HepG2 (cell line): Measurements from ENCODE around the gene METTL23. TPM values are rescaled to one million over a fixed set of nuclear protein-coding genes. Genes with fewer than 3 reads are reported as not detected.
A peak's percentile ranks its signal among the peaks of the same experiment; 100 is the strongest.

Experiments used
- ATAC-seq: fragments of 200-7000 bp; cut with Tn5 transposase; 3 replicates; pipeline ENCODE4 v1.9.1; 2020; ENCODE audit warnings: mild to moderate bottlenecking, moderate library complexity
- BruUV-seq: library from RNA; stranded (reverse); fragments of 400-500 nt; replicated peaks from 2 replicates; lab custom pipeline; 2021; lab: Mats Ljungman, UMichigan
- CTCF ChIA-PET: fragments of 300-600 bp; formaldehyde crosslinking; extraction: SDS; loops from one replicate; lab custom pipeline; 2021; ENCODE audit warnings: low total read pairs, inconsistent platforms, low intra/inter-chr PET ratio; lab: Yijun Ruan, JAX
- POLR2A ChIA-PET: fragments of 350-600 bp; sonication (Branson Sonifier 250); formaldehyde crosslinking; loops from one replicate; lab custom pipeline; 2020; ENCODE audit warnings: antibody characterized with exemption, inconsistent platforms; lab: Yijun Ruan, JAX
- DNase-seq: peaks from one replicate; pipeline ENCODE4 v3.0.0-alpha.2; 2015; ENCODE audit warnings: low spot score
- FAIRE-seq: peaks from 3 replicates; lab custom pipeline; 2011; peaks lifted over from hg19 to GRCh38; lab: Jason Lieb, UNC
- H2AFZ ChIP-seq: one replicate; pipeline ENCODE4 v1.6.1; 2011; ENCODE audit warnings: low read length, inconsistent platforms
- H3K27ac ChIP-seq: fragments of 300-600 bp; 3 replicates; pipeline ENCODE4 v1.8.0; 2011; ENCODE audit warnings: mixed run types, mild to moderate bottlenecking, mixed read lengths, low read length, inconsistent platforms; ENCODE audit not compliant: insufficient read depth; ENCODE audit errors: extremely low read length
- H3K27me3 ChIP-seq, 2 experiments: fragments of 200-600 bp in 1 of 2; 2 replicates in 1 of 2; 3 replicates in 1 of 2; pipeline versions ENCODE4 v1.6.0 to v1.8.0; 2011; ENCODE audit warnings: low read length in 2 of 2, mild to moderate bottlenecking in 2 of 2, moderate library complexity in 2 of 2, inconsistent platforms in 1 of 2; ENCODE audit not compliant: insufficient read depth in 2 of 2, control insufficient read depth in 1 of 2
- H3K36me3 ChIP-seq, 2 experiments: fragments of 200-600 bp in 1 of 2; replicated peaks in 1 of 2; 2 replicates in 1 of 2; 3 replicates in 1 of 2; pipeline versions ENCODE4 v1.5.1 to v1.8.0; 2011; ENCODE audit warnings: low read length in 2 of 2, inconsistent platforms in 1 of 2; ENCODE audit not compliant: insufficient read depth in 2 of 2, control insufficient read depth in 1 of 2
- H3K4me1 ChIP-seq: 2 replicates; pipeline ENCODE4 v1.5.1; 2012; ENCODE audit warnings: low read length, inconsistent platforms; ENCODE audit not compliant: insufficient read depth
- H3K4me2 ChIP-seq: 2 replicates; pipeline ENCODE4 v1.6.0; 2011; ENCODE audit warnings: low read depth, low read length, inconsistent platforms
- H3K4me3 ChIP-seq, 3 experiments: fragments of 200-600 bp in 1 of 3; sonication (generic), shearing (Covaris generic) in 1 of 3; replicated peaks in 1 of 3; 2 replicates each; pipeline ENCODE4 v1.5.1; 2011 to 2016; ENCODE audit warnings: low read length in 3 of 3, inconsistent platforms in 2 of 3, low read depth in 2 of 3, mild to moderate bottlenecking in 2 of 3, control low read depth in 1 of 3, mixed read lengths in 1 of 3; ENCODE audit not compliant: insufficient read depth in 1 of 3
- H3K79me2 ChIP-seq: one replicate; pipeline ENCODE4 v1.6.1; 2011; ENCODE audit warnings: low read length, inconsistent platforms; ENCODE audit not compliant: insufficient read depth
- H3K9ac ChIP-seq: 2 replicates; pipeline ENCODE4 v1.6.0; 2011; ENCODE audit warnings: mild to moderate bottlenecking, low read depth, low read length, inconsistent platforms; ENCODE audit not compliant: insufficient read depth
- H3K9me3 ChIP-seq: 2 replicates; pipeline ENCODE4 v1.5.1; 2012; ENCODE audit warnings: mild to moderate bottlenecking, low read length
- H4K20me1 ChIP-seq: 2 replicates; pipeline ENCODE4 v1.6.0; 2011; ENCODE audit warnings: inconsistent platforms, mild to moderate bottlenecking, low read length, moderate library complexity; ENCODE audit not compliant: insufficient read depth
- RFX3 ChIP-seq: IDR thresholded peaks from 2 replicates; pipeline ENCODE4 v1.6.1; 2016; ENCODE audit warnings: missing biosample characterization, missing genetic modification reagents
- ZNF761 ChIP-seq: sonication (generic); formaldehyde crosslinking; conservative IDR thresholded peaks from 2 replicates; pipeline ENCODE4 v1.4.0; 2020; ENCODE audit warnings: mild to moderate bottlenecking, missing genetic modification reagents
- WGBS: methylation state at CpG from one replicate; pipeline ENCODE4 v1.1.6; 2017; ENCODE audit warnings: low lambda C conversion rate; 5-methylcytosine and 5-hydroxymethylcytosine counted together
- in situ Hi-C: cut with HindIII; loops from 2 replicates; pipeline ENCODE4 v1.10.0; 2017; ENCODE audit warnings: low pct_unique_long_range_greater_than_20kb; ENCODE audit not compliant: extremely low pct_ligation_motif_present
- intact Hi-C: fragments of 100-400 bp; cut with micrococcal nuclease; formaldehyde crosslinking; loops from one replicate; pipeline ENCODE4 v1.10.0; 2022; ENCODE audit not compliant: unreplicated experiment
- polyA plus RNA-seq, 8 experiments: library from polyadenylated mRNA; depleted of rRNA in 3 of 8; stranded (reverse) in 7 of 8; unstranded in 1 of 8; fragments of >200 nt; fragmentation: Illumina TruSeq in 4 of 8; extraction: Trizol in 4 of 8; gene quantifications; 2 replicates each; pipeline versions ENCODE4 v1.2.1 to v1.2.3, GENCODE V29; 2011 to 2016; ENCODE audit warnings: low read depth in 4 of 8, missing spikeins in 1 of 8, mixed read lengths in 1 of 8; ENCODE audit not compliant: insufficient read depth in 1 of 8
- total RNA-seq, 5 experiments: library from RNA; depleted of rRNA; stranded (reverse); fragments of >200 nt; fragmentation: Illumina TruSeq; extraction: Trizol; gene quantifications; 2 replicates each; pipeline ENCODE4 v1.2.3, GENCODE V29; 2016; ENCODE audit warnings: low read depth in 1 of 5
- TF ChIP-seq, protein P1 (sequence below): sonication (generic); formaldehyde crosslinking; IDR thresholded peaks from 2 replicates; pipeline ENCODE4 v1.4.0; 2020; ENCODE audit warnings: missing genetic modification reagents
- TF ChIP-seq, protein P2 (sequence below): IDR thresholded peaks from 2 replicates; pipeline ENCODE4 v1.6.1; 2016; ENCODE audit warnings: mild to moderate bottlenecking, missing biosample characterization, missing genetic modification reagents
- TF ChIP-seq, protein P3 (sequence below), 2 experiments: sonication (generic) in 1 of 2; formaldehyde crosslinking in 1 of 2; IDR thresholded peaks; 2 replicates each; pipeline versions ENCODE4 v1.4.0 to v1.6.1; 2016 to 2020; ENCODE audit warnings: borderline replicate concordance in 1 of 2, low read depth in 1 of 2, mild to moderate bottlenecking in 1 of 2, missing genetic modification reagents in 1 of 2

Gene METTL23
- total and polyA plus RNA-seq, 2 of the 13 experiments (the other 11 are each of a cell fraction or from before 2014, with no cell fraction given): 39.9 to 104 TPM

DNA sequence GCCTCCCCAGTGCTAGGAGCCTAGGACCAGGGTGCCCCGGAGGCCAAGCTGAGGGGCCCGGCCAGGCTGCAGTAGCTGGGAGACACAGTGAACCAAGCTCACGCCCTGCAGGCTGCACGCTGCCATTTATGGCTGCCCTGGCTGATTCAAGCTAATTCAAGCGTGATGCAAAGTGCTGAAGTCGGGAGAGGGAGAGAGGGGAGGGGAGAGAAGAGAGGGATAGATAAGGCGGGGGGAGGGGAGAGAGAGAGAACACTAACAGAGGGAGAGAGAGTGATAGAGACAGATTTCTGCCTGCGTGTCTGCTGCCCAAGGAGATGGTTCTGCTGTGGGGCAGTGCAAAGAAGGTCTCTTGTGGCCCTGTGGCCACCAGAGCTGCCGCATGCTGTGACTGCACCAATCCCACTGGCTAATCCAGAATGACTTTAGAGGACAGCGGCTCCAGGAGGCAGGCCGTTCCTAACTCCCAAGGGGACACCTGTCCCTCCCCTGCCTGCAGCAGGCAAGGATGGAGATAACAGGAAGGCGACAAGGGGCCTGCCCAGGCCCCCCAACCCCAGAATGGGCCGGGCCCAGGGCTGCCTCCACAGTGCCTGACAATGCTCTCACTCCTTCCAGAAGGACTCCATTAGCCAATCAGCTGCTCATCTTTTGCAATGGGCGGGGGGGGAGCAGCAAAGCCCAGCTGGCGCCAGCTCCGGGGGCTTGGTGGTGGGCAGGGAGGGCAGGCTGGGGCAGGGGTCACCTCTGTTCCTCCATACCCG lies 28.8 kb upstream of the METTL23 start:
- TF ChIP-seq RFX3 (no peak), ZNF761 (no peak)
- TF ChIP-seq, protein P1, sequence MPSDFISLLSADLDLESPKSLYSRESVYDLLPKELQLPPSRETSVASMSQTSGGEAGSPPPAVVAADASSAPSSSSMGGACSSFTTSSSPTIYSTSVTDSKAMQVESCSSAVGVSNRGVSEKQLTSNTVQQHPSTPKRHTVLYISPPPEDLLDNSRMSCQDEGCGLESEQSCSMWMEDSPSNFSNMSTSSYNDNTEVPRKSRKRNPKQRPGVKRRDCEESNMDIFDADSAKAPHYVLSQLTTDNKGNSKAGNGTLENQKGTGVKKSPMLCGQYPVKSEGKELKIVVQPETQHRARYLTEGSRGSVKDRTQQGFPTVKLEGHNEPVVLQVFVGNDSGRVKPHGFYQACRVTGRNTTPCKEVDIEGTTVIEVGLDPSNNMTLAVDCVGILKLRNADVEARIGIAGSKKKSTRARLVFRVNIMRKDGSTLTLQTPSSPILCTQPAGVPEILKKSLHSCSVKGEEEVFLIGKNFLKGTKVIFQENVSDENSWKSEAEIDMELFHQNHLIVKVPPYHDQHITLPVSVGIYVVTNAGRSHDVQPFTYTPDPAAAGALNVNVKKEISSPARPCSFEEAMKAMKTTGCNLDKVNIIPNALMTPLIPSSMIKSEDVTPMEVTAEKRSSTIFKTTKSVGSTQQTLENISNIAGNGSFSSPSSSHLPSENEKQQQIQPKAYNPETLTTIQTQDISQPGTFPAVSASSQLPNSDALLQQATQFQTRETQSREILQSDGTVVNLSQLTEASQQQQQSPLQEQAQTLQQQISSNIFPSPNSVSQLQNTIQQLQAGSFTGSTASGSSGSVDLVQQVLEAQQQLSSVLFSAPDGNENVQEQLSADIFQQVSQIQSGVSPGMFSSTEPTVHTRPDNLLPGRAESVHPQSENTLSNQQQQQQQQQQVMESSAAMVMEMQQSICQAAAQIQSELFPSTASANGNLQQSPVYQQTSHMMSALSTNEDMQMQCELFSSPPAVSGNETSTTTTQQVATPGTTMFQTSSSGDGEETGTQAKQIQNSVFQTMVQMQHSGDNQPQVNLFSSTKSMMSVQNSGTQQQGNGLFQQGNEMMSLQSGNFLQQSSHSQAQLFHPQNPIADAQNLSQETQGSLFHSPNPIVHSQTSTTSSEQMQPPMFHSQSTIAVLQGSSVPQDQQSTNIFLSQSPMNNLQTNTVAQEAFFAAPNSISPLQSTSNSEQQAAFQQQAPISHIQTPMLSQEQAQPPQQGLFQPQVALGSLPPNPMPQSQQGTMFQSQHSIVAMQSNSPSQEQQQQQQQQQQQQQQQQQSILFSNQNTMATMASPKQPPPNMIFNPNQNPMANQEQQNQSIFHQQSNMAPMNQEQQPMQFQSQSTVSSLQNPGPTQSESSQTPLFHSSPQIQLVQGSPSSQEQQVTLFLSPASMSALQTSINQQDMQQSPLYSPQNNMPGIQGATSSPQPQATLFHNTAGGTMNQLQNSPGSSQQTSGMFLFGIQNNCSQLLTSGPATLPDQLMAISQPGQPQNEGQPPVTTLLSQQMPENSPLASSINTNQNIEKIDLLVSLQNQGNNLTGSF (CRISPR knock-in tag): no peak
- TF ChIP-seq, protein P2, sequence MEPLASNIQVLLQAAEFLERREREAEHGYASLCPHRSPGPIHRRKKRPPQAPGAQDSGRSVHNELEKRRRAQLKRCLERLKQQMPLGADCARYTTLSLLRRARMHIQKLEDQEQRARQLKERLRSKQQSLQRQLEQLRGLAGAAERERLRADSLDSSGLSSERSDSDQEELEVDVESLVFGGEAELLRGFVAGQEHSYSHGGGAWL: no peak
- TF ChIP-seq, protein P3, sequence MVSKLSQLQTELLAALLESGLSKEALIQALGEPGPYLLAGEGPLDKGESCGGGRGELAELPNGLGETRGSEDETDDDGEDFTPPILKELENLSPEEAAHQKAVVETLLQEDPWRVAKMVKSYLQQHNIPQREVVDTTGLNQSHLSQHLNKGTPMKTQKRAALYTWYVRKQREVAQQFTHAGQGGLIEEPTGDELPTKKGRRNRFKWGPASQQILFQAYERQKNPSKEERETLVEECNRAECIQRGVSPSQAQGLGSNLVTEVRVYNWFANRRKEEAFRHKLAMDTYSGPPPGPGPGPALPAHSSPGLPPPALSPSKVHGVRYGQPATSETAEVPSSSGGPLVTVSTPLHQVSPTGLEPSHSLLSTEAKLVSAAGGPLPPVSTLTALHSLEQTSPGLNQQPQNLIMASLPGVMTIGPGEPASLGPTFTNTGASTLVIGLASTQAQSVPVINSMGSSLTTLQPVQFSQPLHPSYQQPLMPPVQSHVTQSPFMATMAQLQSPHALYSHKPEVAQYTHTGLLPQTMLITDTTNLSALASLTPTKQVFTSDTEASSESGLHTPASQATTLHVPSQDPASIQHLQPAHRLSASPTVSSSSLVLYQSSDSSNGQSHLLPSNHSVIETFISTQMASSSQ (IDR thresholded peaks at IDR 0.05; ENCODE audit: low read depth): no peak
- TF ChIP-seq, protein P3 (CRISPR knock-in tag; IDR thresholded peaks at IDR 0.05; ENCODE audit: borderline replicate concordance): 0 out of 2 replicates have a peak, but pooled peaks have one; percentile 31
- TF ChIP-seq, all 625 proteins: peak for 1
- ChIA-PET CTCF (no interaction called here), POLR2A (interaction anchor here (0.7 to 1.8 kb wide), 5 partner anchors 9 to 35 kb away, joined by 3 to 5 read pairs (median 3); no protein-coding TSS in a partner anchor)
- Histone ChIP-seq H3K4me3 (no peak overlapping the region), H3K9ac (no peak overlapping the region), H3K4me1 (peaks cover 91% of the 10 kb centered on the region), H3K27ac (no peak overlapping the region), H3K9me3 (no peaks in the 10 kb centered on the region), H2AFZ (no peak overlapping the region), H3K79me2 (peaks cover 12% of the 10 kb centered on the region), H4K20me1 (peaks cover 3% of the 10 kb centered on the region; the same call in 1 of the 2 replicates), H3K27me3 (no peaks in the 10 kb centered on the region), H3K4me2 (no peak overlapping the region), H3K36me3 (no peaks in the 10 kb centered on the region)
- 88% methylated on average over 14 of the region's 17 CpGs for WGBS
- intact Hi-C loops: no loop called here
- DNase-seq (no peak), FAIRE-seq (no peak), ATAC-seq (no peak)
- no TSS peak for BruUV-seq
- in situ Hi-C loops: no loop called here
